ENCODE results near the gene DUS1L.

DUS1L gene

DNA sequence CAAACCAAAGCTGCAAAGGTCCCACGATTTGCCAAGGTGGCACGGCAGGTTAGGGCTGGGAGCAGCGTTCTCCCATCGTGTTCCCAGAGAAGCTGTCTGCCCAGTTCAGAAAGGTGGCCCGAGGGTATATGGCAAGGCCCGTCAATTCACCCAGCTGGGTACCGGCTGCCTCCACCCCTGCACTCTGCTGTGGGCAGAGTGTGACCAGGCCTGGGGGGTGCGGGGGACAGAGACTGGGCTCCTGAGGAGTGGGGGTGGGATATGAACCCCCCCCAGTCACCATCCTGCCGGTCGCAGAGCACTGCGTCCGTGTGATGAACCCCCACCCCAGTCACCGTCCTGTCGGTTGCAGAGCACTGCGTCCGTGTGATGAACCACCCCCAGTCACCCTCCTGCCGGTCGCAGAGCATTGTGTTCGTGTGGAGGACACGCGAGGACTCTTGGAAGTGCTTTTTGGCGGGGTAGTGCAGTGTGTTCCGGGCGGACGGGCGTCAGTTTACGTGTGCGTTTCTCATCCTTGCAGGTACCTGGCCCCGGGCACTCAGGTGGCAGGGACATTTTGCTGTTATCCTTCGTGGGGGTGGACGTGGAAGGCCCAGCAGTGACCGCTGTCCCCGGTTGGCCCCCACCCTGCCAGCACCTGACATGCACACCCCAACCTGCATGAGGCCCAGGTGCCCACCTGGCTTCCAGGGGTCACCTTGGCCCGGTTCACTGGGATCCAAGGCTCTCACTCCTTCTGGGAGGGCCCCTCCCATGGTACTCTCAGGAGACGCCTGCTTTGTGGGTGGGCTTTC lies 35.1 kb upstream of the DUS1L start:
- DNase-seq = no peak

DNA sequence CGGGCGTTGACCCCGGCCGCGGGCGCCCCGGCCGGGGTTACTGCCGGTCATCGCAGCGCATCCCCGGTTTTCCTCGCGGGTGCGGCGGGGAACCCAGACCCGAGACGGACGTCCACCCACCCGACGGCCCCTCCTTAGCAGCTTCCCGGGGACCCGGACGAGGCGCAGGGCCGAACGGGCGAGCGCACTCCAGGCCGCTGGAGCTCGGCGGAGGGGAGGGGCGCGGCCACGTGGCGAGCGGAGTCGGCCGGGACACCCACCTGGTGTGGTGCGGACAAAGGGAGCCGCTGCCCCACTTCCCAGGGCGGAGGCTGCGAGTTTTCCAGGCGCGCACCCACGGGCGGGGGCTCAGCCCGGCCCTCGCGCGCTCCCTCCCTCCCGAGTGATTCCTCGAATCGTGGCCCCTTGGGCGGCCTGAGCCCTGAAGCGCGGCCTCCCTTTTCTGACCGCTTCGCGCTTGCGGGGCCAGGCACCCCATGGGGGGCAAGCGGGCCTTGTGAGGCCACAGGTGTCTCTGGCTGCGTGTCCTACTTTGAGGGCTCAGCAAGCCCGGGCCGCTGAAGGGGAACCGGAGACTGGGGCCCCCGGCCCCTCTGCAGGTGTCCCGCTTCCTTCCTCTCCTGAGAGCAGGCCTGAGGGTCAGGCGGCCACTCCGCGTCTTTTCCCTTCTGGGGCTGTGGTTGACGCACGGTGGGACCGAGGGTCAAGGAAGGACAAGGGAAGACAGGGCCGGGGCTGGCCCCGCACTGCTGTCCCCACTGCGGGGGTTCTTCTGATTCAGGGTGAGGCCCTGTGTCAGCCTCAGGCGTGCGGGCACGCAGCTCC lies 33.5 kb upstream of the DUS1L start:
- DNase-seq = no peak

GRCh38 chr17:82098169-82098938 lies 32.8 kb upstream of the DUS1L start, which contains the start of gene FASN:
FASN (minus strand) TSS chr17:82098236; CDS start chr17:82096445, 1,791 bp downstream.
- peak; percentile 89 for DNase-seq

DNA sequence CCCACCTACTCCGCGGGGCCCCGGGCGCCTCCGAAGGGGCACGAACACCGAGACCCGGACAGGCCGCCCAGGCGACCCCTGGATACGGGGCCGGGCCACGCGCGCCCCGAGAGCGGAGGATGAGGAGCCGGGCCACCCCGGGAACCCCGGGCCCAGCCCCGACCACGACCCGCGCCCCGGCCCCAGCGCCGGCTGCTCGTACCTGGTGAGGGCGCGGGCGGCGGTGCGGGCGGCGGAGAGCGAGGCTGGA lies 32.2 kb upstream of the DUS1L start:
- DNase-seq = no peak

GRCh38 chr17:82097184-82097918 lies 31.7 kb upstream of the DUS1L start:
- no peak for DNase-seq

DNA sequence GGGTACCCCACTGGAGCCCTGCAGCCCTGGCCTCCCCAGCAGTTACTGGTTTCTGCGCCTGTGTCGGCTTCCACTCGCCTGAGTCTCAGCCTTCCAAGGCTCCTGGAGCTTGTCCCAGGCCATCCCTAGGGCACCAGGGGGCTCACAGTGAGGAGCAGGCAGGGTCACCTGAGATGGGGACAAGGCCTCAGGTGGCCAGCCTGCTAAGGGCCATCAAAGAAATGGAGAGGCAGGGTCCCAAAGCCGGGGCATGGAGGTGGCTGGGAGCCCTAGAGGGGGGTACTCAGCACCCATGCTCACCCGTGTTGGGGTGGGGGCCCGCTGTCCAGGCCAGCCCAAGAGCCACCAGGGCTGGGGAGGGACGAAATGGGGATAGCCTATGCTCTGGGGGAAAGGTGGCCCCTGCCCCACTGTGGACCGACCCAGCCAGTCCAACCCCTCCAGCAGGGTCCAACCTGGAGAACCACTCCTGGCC lies 31.1 kb upstream of the DUS1L start:
- no peak for DNase-seq

DNA sequence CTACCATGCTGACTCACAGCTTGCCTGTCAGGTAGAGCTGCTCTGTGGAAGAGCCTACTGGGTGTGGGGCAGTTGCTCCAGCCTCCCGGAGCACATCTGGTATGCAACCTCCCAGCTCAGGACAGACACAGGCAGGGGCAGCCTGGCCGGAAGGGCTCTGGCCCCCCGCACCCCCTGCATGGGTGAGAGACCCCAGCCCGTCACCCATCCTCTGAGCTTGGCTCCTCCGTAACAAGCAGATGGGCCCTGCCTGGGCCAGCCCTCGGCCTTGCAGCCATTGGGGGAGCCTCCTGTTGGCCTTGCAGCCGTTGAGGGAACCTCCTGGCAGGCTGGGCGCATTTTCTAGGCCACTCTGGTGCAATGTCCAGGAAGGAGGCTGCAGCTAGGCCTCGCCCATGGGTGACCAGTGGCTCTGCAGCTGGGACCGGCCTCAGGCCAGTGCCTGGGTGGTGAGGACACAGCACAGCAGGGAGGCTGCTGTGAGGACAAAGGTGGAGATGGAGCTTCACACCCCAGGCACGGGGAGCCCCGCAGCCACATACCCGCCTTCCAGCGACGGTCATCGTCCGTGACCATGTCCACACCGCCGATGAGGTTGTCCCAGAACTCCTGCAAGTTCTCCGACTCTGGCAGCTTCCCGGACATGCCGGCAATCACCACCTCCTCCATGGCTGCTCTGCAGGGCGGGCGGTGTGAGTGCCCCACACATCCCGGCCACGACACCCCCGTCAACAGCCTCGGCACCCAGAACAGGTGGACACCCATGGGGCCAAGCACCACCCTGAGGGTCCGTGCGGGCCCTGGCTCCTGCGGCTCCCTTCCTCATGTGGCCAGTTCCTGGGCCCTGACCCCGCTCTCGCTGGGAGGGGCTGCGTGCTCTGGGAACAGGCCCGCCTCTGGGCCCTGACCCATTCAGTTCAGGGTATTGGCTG lies 30.4 kb upstream of the DUS1L start:
- no peak for DNase-seq

- no peak for DNase-seq
These were observed 29.6 kb upstream of the DUS1L start for GRCh38 chr17:82094931-82095776.

DNA sequence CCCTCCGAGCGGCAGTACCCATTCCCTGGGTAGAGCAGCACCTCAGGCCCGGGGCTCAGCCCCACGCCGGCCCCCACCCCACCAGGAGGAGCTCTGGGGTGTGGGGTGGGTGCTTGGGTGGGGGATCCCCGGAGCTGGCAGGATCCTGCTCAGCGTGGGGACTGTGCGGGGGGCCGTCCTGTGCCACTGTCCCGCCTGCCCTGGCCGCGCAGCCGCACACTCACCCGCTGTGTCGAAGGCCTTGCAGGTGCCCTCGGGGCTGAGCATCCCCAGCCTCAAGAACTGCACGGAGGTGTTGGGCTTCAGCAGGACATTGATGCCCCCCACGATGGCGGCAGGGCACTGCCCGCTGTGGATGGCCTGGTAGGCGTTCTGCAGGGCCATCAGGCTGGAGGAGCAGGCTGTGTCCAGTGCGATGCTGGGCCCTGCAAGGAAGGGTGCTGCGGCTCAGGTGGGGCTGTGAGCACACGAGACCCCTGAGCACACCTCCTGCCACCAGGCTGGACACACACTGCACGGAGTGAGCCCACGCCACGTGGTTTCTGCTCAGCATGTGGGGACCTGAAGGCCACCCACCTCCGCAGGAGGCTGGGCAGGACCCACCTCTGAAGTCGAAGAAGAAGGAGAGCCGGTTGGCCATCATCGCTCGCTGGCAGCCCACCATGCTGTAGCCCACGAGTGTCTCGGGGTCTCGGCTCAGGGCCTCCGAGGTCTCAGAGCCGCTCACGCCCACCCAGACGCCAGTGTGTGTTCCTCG lies 27.6 kb upstream of the DUS1L start:
- no peak for DNase-seq

GRCh38 chr17:82092628-82092994 lies 27.0 kb upstream of the DUS1L start:
- no peak for DNase-seq

- no peak for DNase-seq
These were observed 26.5 kb upstream of the DUS1L start for GRCh38 chr17:82092094-82092586.

- no peak for DNase-seq
These were observed 25.9 kb upstream of the DUS1L start for GRCh38 chr17:82091264-82092066.

- no peak for DNase-seq
These were observed 25.1 kb upstream of the DUS1L start for GRCh38 chr17:82090549-82091263.

GRCh38 chr17:82089723-82090548 lies 24.3 kb upstream of the DUS1L start:
- DNase-seq = no peak

- no peak for DNase-seq
These were observed 23.5 kb upstream of the DUS1L start for GRCh38 chr17:82088838-82089722.
